GM18861 (cell line): Measurements from ENCODE around the gene CNIH3.
"Not testable (repeated sequence)": the region's sequence is repeated elsewhere in the genome, so short reads cannot be mapped to it uniquely, and the experiment has no call there.

Source experiments
- ATAC-seq: cut with Tn5 transposase; IDR thresholded peaks from one replicate; pipeline ENCODE4 v1.9.1; 2021; ENCODE audit not compliant: unreplicated experiment

The CNIH3 gene

GRCh38 chr1:224615861-224616755 is at the start of gene CNIH3:
CNIH3 (plus strand) TSS chr1:224616317; CDS start chr1:224617175, 858 bp downstream.
- no peak for ATAC-seq

GRCh38 chr1:224566492-224566891 is 49.6 kb upstream of the CNIH3 start:
- ATAC-seq, result not testable (repeated sequence)

- ATAC-seq, result no peak
Observed at GRCh38 chr1:224569276-224569675, 46.8 kb upstream of the CNIH3 start.

- not testable (repeated sequence) for ATAC-seq
Observed at GRCh38 chr1:224571975-224572374, 44.1 kb upstream of the CNIH3 start.

GRCh38 chr1:224579526-224579925 is 36.6 kb upstream of the CNIH3 start:
- no peak for ATAC-seq

GRCh38 chr1:224580006-224580405 is 36.1 kb upstream of the CNIH3 start:
- ATAC-seq, result no peak

GRCh38 chr1:224582041-224582440 is 34.1 kb upstream of the CNIH3 start:
- no peak for ATAC-seq

- ATAC-seq, result no peak
Observed at GRCh38 chr1:224583774-224584173, 32.3 kb upstream of the CNIH3 start.

- ATAC-seq, result no peak
Observed at GRCh38 chr1:224585051-224585450, 31.1 kb upstream of the CNIH3 start.

GRCh38 chr1:224587051-224587450 is 29.1 kb upstream of the CNIH3 start:
- ATAC-seq, result no peak

GRCh38 chr1:224588515-224588914 is 27.6 kb upstream of the CNIH3 start:
- ATAC-seq, result no peak

GRCh38 chr1:224589006-224589405 is 27.1 kb upstream of the CNIH3 start:
- no peak for ATAC-seq

- no peak for ATAC-seq
Observed at GRCh38 chr1:224591326-224591725, 24.8 kb upstream of the CNIH3 start.

- peak; percentile 54 for ATAC-seq
Observed at GRCh38 chr1:224592636-224593582, 23.2 kb upstream of the CNIH3 start.

- no peak for ATAC-seq
Observed at GRCh38 chr1:224594360-224594759, 21.8 kb upstream of the CNIH3 start.

- ATAC-seq, result no peak
Observed at GRCh38 chr1:224594851-224595250, 21.3 kb upstream of the CNIH3 start.

- ATAC-seq, result no peak
Observed at GRCh38 chr1:224605482-224606181, 10.5 kb upstream of the CNIH3 start.

- no peak for ATAC-seq
Observed at GRCh38 chr1:224607188-224608148, 8.6 kb upstream of the CNIH3 start.

GRCh38 chr1:224609333-224609732 is 6.8 kb upstream of the CNIH3 start:
- ATAC-seq, result no peak

- ATAC-seq, result no peak
Observed at GRCh38 chr1:224612246-224612645, 3.9 kb upstream of the CNIH3 start.
